HG03521 (cell line): ENCODE data around the gene CAPN2.

Source experiments
- ATAC-seq: cut with Tn5 transposase; IDR thresholded peaks from one replicate; pipeline ENCODE4 v1.9.1; 2021; ENCODE audit warnings: mild to moderate bottlenecking, moderate library complexity; ENCODE audit not compliant: unreplicated experiment

Gene CAPN2

DNA sequence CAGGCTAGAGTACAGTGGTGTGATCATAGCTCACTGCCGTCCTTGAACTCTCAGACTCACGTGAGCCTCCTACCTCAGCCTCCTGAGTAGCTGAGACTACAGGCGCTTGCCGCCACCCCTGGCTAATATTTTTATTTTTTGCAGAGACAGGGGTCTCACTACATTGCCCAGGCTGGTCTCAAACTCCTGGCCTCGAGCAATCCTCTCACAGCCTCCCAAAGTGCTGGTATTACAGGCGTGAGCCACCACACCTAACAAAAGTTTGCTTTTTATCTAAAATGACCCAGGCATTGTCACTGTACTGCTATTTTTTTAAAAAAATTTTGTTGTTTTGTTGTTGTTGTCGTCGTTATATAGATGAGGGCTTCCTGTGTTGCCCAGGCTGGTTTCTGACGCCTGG, 46.4 kb downstream of the CAPN2 start:
- ATAC-seq: no peak

- no peak for ATAC-seq
These were observed 46.9 kb downstream of the CAPN2 start for GRCh38 chr1:223759273-223759672.

GRCh38 chr1:223760833-223761232, 48.5 kb downstream of the CAPN2 start:
- no peak for ATAC-seq

DNA sequence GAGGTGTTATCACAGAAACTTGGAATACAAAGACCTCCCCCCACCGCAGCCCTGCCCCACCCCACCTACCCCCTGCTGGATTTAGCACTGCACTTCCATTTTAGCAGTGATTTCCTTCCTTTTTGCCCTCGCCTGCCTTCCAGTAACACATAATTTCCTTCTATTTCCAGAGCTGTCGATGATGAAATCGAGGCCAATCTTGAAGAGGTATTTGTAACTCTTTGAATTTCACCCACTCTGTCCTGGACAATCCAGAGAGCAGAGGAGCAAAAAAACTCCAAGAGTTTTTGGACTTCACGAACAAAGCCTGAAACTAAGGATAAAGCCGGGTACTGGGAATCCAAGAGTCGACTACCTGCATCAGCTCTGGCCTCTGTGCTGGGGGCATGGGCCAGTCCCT, 49.1 kb downstream of the CAPN2 start:
- no peak for ATAC-seq

- no peak for ATAC-seq
These were observed 50.9 kb downstream of the CAPN2 start for GRCh38 chr1:223763251-223763650.

- ATAC-seq: no peak
These were observed 51.5 kb downstream of the CAPN2 start for GRCh38 chr1:223763881-223764280.

DNA sequence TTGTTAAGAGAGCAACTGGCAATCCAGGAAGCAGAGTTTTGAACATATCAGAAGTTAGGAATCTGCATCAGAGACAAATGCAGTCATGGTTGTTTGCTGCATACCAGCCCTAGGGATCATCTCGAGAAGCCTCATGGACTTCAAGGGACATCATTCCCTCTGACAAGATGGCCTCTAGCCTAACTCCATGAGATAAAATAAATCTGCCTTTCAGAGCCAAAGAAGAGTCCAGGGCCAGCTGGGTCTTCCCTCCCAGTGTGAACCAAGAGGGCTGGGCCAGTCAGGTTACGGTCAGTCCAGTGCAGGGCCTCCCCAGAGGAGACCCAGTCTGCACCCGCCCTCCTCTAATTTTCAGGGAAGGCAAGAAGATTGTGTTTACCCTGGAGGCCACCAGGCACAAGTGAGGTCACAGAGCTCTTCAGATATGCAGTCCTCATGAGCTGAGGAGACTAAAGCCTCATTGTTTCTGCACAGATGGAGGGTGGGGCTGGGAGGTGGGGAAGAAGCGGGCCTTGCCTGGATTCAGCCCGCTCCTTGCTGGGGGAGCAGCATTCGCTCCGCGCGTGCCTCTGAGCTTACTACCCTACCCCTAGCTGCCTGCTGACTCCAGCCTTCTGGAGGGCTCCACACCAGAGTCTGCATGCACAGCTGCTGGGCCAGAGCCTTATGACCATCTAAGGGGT, 52.8 kb downstream of the CAPN2 start:
- ATAC-seq: no peak

DNA sequence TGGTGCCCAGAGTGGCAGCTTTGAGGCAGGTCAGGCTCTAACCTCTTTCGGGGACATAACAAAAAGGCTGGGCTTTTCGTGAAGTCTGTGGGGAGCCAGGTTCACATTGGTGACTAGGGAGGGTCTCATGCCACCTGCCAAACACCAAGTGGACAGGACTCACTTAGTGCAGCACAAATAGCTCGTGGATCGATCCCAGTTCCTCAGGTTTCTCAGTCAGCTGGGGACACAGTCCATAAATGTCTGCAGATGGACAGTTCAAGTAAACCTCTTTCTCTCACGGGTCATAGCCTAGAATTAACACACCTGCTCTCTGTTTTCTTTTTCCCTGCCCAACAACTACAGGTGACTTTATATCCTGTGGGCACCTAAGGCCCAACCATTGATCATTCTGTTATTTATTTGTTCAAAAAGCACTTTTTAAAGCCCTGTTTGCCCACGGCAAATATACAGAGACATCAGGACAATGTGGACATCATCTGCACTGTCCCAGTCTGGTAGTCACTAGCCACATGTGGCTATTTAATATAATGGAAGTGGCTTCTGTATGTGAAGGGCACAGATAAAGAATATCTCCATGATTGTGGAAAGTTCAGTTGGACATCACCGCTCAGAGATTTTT, 53.5 kb downstream of the CAPN2 start:
- no peak for ATAC-seq

- no peak for ATAC-seq
These were observed 58.4 kb downstream of the CAPN2 start for GRCh38 chr1:223770621-223771315.

- ATAC-seq: no peak
These were observed 59.1 kb downstream of the CAPN2 start for GRCh38 chr1:223771469-223771813.

GRCh38 chr1:223771814-223772770, 59.8 kb downstream of the CAPN2 start:
- no peak for ATAC-seq

DNA sequence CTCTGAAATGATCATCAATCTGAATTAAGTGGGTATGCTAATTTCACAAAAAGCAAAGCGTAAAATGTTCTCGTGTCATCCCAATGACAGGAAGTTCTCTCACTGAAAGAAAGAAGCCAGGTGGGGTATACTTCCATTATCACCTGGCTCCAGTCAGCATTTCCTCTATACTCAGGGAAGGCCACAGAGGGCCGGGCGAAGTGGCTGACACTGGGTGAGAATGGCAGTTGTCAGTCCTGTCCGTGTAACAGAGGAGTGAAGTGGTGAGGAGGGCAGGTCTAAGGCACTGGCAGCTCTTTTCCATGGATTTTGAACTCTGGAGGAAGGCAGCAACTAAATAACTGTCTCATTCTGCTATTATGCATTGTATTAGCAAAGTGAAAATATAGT, 60.4 kb downstream of the CAPN2 start:
- no peak for ATAC-seq

DNA sequence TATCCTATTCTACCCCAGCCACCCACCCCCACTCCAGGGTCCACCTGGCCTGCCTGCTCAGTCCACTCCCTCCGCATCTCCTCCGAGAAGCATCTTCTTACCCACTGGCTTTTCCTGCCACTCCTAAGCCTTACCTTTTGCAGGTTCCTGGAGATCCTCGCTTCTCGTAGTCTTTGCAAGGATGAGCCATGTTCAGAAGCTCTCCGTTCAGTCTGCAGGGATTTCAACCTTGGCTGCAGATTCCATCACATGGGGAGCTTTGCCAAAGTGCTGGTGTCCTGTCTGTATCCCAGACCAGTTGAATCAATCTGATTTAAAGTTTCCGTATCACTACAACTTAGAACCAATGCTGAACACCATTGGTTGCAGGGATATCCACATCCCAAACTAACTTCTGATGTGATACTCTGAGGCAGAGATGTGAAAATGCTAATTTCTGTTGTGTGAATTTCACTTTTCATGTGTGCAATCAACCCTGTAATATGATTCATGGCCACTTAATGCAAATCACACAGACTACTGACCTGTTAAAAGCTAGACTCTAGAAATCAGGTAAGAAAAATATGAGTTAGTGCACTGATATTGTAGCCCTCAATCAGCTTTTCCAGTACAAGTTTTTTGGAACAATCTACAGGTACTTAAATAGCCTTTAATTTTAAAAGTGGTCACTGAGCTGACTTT, 61.9 kb downstream of the CAPN2 start:
- ATAC-seq: no peak

DNA sequence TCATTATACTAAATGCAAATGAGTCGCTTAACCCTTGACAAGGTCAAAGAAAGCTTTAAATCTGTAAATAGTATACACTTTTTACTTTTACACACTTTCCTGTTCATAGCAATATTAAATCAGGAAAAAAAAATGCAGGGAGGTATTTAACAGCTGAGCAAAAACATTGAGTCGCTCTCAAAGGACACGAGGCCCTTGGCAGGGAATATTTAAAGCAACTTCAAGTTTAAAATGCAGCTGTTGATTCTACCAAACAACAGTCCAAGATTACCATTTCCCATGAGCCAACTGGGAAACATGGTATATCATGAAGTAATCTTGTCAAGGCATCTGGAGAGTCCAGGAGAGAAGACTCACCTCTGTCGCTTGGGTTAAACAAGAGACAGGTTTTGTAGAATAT, 62.7 kb downstream of the CAPN2 start:
- no peak for ATAC-seq

DNA sequence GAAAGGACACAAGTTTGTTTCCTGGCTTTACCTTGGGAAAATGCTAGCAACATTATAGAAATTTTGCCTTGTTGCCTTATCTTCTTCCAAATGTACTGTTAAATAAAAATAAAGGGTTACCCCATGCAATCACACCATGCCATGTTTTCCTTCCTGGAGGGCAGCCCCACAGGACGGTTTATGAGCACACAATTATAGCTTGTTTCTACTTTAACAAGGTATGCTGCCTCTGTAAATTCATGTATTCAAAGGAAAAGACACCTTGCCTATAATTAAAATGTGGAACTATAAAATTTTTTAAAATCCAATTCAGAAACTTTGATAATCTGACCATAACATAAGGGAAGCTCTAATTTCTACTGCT, 63.4 kb downstream of the CAPN2 start:
- no peak for ATAC-seq

GRCh38 chr1:223776075-223776814, 63.9 kb downstream of the CAPN2 start:
- ATAC-seq: no peak

- ATAC-seq: no peak
These were observed 64.6 kb downstream of the CAPN2 start for GRCh38 chr1:223776826-223777454.

- ATAC-seq: no peak
These were observed 68.0 kb downstream of the CAPN2 start for GRCh38 chr1:223780318-223780717.

DNA sequence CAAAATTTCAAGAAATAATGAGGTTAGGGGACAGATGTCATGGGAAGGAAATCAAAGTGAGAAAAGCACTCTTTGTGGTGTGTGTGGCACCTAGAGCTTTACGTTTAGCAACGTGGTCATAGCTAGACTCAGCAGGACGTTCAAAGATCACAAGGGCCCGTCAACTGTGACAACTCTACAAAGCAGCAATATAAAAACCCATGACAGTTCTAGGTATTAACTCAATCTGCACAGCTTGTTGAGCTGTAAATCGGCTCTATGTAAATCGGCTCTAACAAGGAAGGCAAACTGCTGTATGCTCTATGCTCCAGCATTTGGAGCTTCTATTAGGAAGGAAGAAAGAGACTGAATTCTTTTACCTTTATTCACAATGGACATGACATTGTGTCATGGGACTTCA, 68.6 kb downstream of the CAPN2 start:
- no peak for ATAC-seq

DNA sequence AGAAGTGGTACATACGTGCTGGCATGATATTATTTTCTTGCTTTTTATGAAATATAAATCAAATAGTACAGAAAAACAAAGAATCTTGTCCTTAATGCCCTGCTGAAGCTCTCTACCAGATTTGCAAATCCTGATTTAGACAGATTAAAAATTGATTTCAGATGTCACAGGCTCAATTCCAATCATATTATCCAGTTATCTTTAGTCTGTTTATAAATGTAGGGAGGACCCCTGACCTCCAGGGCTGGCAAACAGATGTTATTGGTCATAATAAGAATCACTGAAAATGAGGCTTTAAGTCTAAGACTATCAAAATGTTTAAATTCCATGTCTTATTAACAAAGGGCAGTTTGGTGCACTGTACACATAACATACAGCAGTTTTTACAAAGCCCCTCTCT, 71.3 kb downstream of the CAPN2 start:
- no peak for ATAC-seq
